GM18498 (cell line): Measurements from ENCODE around the gene PTPRG.
A peak's percentile ranks its signal among the peaks of the same experiment; 100 is the strongest.

ENCODE experiments used
- ATAC-seq: cut with Tn5 transposase; IDR thresholded peaks from one replicate; pipeline ENCODE4 v1.9.1; 2021; ENCODE audit warnings: mild to moderate bottlenecking, moderate library complexity; ENCODE audit not compliant: unreplicated experiment

PTPRG gene

GRCh38 chr3:62193586-62194345, 632.4 kb downstream of the PTPRG start:
- no peak for ATAC-seq

GRCh38 chr3:62197350-62198012, 636.1 kb downstream of the PTPRG start:
- ATAC-seq = no peak

GRCh38 chr3:62199126-62199525, 637.8 kb downstream of the PTPRG start:
- ATAC-seq = no peak

GRCh38 chr3:62201438-62202035, 640.2 kb downstream of the PTPRG start:
- ATAC-seq = peak; percentile 54

- ATAC-seq = no peak
These were observed 641.8 kb downstream of the PTPRG start for GRCh38 chr3:62203152-62203551.

- no peak for ATAC-seq
These were observed 642.2 kb downstream of the PTPRG start for GRCh38 chr3:62203561-62203960.

- no peak for ATAC-seq
These were observed 645.8 kb downstream of the PTPRG start for GRCh38 chr3:62207197-62207596.

GRCh38 chr3:62208385-62208784, 647.0 kb downstream of the PTPRG start:
- ATAC-seq = no peak

- no peak for ATAC-seq
These were observed 647.7 kb downstream of the PTPRG start for GRCh38 chr3:62209101-62209500.

- ATAC-seq = no peak
These were observed 648.6 kb downstream of the PTPRG start for GRCh38 chr3:62210011-62210410.

- no peak for ATAC-seq
These were observed 650.5 kb downstream of the PTPRG start for GRCh38 chr3:62211675-62212429.

- no peak for ATAC-seq
These were observed 653.5 kb downstream of the PTPRG start for GRCh38 chr3:62214850-62215249.

GRCh38 chr3:62220616-62221015, 659.2 kb downstream of the PTPRG start:
- no peak for ATAC-seq

- ATAC-seq = no peak
These were observed 663.7 kb downstream of the PTPRG start for GRCh38 chr3:62225051-62225450.

GRCh38 chr3:62226601-62227339, 665.4 kb downstream of the PTPRG start:
- peak; percentile 45 for ATAC-seq

- ATAC-seq = no peak
These were observed 667.1 kb downstream of the PTPRG start for GRCh38 chr3:62228467-62228866.

- no peak for ATAC-seq
These were observed 667.8 kb downstream of the PTPRG start for GRCh38 chr3:62229211-62229610.

- no peak for ATAC-seq
These were observed 668.5 kb downstream of the PTPRG start for GRCh38 chr3:62229908-62230307.

GRCh38 chr3:62233065-62233464, 671.7 kb downstream of the PTPRG start:
- ATAC-seq = no peak

GRCh38 chr3:62236016-62236415, 674.6 kb downstream of the PTPRG start:
- ATAC-seq = no peak
